NCI-H1092 treated with DMSO at 0.1 percent for 48 hours (cell line): ENCODE data around the gene DHX58.
"Not testable (repeated sequence)": the region's sequence is repeated elsewhere in the genome, so short reads cannot be mapped to it uniquely, and the experiment has no call there.

Experiments used
- DNase-seq: peaks from one replicate; lab custom pipeline; 2025; lab: John Stamatoyannopoulos, UW

The DHX58 gene

GRCh38 chr17:42112552-42113176, at the start of gene DHX58:
Gene DHX58, minus strand, starts transcription at chr17:42112714. Its CDS starts 822 bp downstream, at chr17:42111892.
- DNase-seq: no peak

- no peak for DNase-seq
These were observed 48.0 kb upstream of the DHX58 start for GRCh38 chr17:42160531-42160910.

GRCh38 chr17:42159796-42160530, 47.4 kb upstream of the DHX58 start:
- no peak for DNase-seq

GRCh38 chr17:42155614-42156045, 43.1 kb upstream of the DHX58 start:
- no peak for DNase-seq

GRCh38 chr17:42153919-42154742, 41.6 kb upstream of the DHX58 start:
- no peak for DNase-seq

GRCh38 chr17:42146911-42147607, 34.5 kb upstream of the DHX58 start:
- no peak for DNase-seq

GRCh38 chr17:42143138-42143537, 30.6 kb upstream of the DHX58 start:
- not testable (repeated sequence) for DNase-seq

GRCh38 chr17:42142371-42142896, 29.9 kb upstream of the DHX58 start:
- no peak for DNase-seq

- no peak for DNase-seq
These were observed 28.9 kb upstream of the DHX58 start for GRCh38 chr17:42141382-42141781.

- DNase-seq: not testable (repeated sequence)
These were observed 28.2 kb upstream of the DHX58 start for GRCh38 chr17:42140690-42141089.

GRCh38 chr17:42138749-42139492, 26.4 kb upstream of the DHX58 start:
- no peak for DNase-seq

GRCh38 chr17:42136654-42137051, 24.1 kb upstream of the DHX58 start:
- DNase-seq: no peak

GRCh38 chr17:42135664-42136653, 23.4 kb upstream of the DHX58 start:
- DNase-seq: peak; percentile 13

GRCh38 chr17:42135151-42135550, 22.6 kb upstream of the DHX58 start:
- no peak for DNase-seq

GRCh38 chr17:42133461-42134041, 21.0 kb upstream of the DHX58 start:
- peak; percentile 60 for DNase-seq

- DNase-seq: no peak
These were observed 20.4 kb upstream of the DHX58 start for GRCh38 chr17:42132941-42133340.

- DNase-seq: no peak
These were observed 19.5 kb upstream of the DHX58 start for GRCh38 chr17:42131981-42132432.

GRCh38 chr17:42131232-42131631, 18.7 kb upstream of the DHX58 start:
- DNase-seq: no peak

- no peak for DNase-seq
These were observed 17.9 kb upstream of the DHX58 start for GRCh38 chr17:42130310-42130936.
